ENCODE data around the gene ACTN4. TPM values are rescaled to one million over a fixed set of nuclear protein-coding genes. Genes with fewer than 3 reads are reported as not detected.
"Not testable (repeated sequence)": the region's sequence is repeated elsewhere in the genome, so short reads cannot be mapped to it uniquely, and the experiment has no call there.

The ACTN4 gene
- polyA plus RNA-seq, 1 donor, result 251 TPM

DNA sequence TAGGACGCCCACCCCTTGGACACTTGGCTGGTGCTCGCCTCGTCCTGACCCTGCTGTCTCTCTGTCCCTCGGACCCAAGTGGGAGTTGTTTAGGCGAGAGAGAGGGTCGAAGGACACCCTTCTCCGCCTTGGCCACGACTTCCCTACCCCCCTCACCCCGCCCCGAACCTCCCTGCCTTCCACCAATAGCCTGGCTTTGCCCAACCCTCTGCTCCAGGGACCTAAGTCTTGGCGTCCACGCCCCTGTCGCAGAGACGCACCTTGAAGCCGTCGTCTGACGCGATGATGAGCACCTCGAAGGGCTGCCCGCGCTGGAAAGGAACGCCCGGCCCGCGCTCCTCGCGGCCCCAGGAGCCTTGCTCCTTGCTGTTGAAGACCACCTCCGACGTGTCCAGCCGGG is 124.1 kb downstream of the ACTN4 start:
- not testable (repeated sequence) for DNase-seq

DNA sequence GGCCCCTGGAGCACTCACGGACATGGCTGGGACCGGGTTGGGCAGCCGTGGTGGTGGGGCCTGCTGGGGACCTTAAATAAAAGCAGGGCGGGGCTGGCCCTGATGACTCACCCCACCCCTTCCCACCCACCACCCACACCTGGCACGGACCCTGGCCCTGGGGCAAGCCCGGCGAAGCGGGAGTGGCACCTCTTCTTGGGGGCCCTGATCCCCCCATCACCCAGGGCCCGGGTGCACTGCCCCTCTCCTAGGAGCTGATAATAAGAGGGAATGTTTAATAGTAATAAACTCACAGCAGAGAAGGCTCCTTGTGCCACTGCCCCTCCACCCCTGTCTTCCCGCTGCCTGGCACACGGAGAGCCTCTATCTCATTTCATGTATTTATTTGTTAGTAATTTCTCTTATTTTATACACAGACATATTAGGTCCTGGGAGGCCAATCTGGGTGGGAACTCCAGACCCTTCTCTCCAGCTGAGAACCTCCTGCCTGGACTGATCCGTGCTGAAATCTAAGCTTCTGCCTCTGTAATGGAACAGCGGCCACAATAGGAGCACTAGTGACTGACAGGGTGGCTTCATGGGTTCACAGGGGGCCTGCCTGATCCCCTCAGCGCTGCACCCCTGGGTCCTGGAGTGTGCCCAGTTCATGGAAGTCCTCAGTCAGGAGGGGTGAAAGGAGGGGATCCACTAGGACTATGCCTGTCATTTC is 126.2 kb downstream of the ACTN4 start, which contains the start of gene LGALS7:
Gene LGALS7 (minus strand): TSS at position 49 of the 709 bp plus-strand sequence. CDS start 25 bp downstream, at position 24.
- DNase-seq, result no peak

DNA sequence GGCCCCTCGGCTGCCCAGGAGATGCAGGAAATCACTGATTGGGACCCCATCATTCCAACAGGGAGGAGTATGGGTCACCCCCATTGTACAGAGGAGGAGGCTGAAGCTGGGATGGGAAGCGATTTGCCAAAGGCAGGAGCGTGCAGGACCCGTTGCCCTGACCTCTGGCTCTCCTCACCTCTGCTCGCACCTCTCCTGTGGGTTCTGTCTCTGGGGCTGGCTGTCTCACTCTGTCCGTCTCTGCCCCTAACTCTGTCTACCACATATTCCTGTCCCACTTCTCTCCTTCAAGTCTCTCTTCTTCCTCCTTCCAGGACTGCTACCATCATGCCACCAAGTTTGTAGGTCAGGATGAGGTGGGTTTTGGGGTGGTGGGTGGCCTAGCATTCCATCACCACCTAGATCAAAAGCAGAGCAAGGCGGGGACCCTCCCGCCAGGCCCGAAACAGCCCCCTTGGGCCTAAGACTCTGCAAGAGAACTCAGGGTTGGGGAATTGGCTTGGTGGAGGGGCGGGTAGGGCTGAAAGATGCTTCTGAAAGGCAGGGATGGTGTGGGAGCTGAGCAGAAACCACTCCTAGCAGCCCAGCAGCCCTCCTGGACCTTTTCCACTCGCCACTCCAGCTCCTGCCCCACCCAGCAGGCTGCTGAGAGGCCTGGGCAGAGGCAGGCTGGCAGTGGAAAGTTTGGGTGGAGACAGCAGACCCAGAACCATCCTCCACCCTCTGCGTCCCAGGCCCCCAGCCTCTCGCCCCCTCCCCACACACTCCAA is 126.9 kb downstream of the ACTN4 start:
- no peak for DNase-seq

DNA sequence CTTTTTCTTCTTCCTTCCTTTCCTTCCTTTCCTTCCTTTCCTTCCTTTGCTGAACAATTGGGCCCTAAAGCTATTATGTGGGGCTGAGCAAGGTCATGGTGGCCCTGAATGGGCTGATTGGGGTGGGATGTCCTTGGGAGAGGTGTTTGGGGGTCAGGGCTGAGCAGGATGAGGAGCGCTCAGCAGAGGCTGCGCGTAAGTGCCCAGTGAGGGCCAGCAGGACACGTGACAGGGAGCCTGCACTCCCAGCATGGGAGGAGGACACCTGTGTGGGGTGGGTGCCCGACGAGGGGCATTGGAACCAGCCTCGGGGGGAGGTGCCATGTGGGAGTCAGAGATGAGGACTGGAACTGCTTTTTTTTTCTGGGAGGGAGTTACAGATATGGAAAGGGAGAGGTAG is 131.3 kb downstream of the ACTN4 start:
- DNase-seq, result no peak

DNA sequence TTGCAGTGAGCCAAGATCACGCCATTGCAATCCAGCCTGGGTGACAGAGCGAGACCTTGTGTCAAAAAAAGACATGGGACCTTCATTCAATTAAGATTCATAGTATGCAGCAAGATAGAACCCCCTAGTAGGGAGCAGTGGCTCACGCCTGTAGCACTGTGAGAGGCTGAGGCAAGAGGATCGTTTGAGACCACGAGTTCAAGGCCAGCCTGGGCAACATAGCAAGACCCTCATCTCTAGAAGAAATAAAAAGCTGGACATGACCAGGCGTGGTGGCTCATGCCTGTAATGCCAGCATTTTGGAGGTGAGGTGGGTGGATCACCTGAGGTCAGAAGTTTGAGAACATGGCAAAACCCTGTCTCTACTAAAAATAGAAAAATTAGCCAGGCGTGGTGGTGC is 133.0 kb downstream of the ACTN4 start:
- no peak for DNase-seq

DNA sequence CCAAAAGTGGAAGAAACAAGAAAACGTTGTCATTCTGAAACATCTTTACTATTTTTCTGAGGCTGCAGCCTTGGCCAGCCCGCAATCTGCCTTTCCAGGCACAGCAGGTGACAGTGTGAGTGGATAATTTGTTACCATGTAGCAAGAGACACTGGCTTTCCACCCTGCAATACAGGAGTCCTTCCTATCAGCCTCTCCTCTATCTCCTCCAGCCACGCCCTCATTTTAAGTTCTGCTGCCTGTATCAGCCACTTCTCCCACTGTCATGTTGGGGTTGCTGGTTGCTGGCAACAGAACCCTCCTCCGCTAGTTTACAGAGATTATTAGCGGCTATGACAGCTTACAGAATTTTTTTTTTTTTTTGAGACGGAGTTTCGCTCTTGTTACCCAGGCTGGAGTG is 133.6 kb downstream of the ACTN4 start:
- no peak for DNase-seq

Other genes with a start within 250 kb of the ACTN4 start
- 13.3 TPM for gene FAM98C, start 244.6 kb upstream of the ACTN4 start, polyA plus RNA-seq (ENCODE audit: insufficient read length)
- 2.8 TPM for gene RASGRP4, start 221.4 kb upstream of the ACTN4 start, polyA plus RNA-seq (ENCODE audit: insufficient read length)
- gene RYR1, start 214.0 kb upstream of the ACTN4 start, polyA plus RNA-seq (ENCODE audit: insufficient read length), result 771 TPM
- 12.2 TPM for gene MAP4K1, start 29.7 kb upstream of the ACTN4 start, polyA plus RNA-seq (ENCODE audit: insufficient read length)
- gene EIF3K, start 28.5 kb upstream of the ACTN4 start, polyA plus RNA-seq (ENCODE audit: insufficient read length), result 381 TPM
- 3.4 TPM for gene CAPN12, start 96.8 kb downstream of the ACTN4 start, polyA plus RNA-seq (ENCODE audit: insufficient read length)
- gene LGALS7, start 125.9 kb downstream of the ACTN4 start, polyA plus RNA-seq (ENCODE audit: insufficient read length), result not detected
- 5.4 TPM for gene LGALS7B, start 141.6 kb downstream of the ACTN4 start, polyA plus RNA-seq (ENCODE audit: insufficient read length)
- gene LGALS4, start 165.3 kb downstream of the ACTN4 start, polyA plus RNA-seq (ENCODE audit: insufficient read length), result 1.5 TPM
- gene ECH1, start 184.1 kb downstream of the ACTN4 start, polyA plus RNA-seq (ENCODE audit: insufficient read length), result 154 TPM
- 273 TPM for gene HNRNPL, start 202.3 kb downstream of the ACTN4 start, polyA plus RNA-seq (ENCODE audit: insufficient read length)
- gene RINL, start 230.6 kb downstream of the ACTN4 start, polyA plus RNA-seq (ENCODE audit: insufficient read length), result 9.1 TPM

All from hindlimb muscle (tissue), 1 donor.